Lower leg skin (tissue), 3 donors: ENCODE data around the gene GSTM2.

Experiments
- POLR2A ChIP-seq, 2 donors: fragments of 450-650 bp; IDR thresholded peaks; one replicate each; pipeline ENCODE4 v1.6.1; 2016 to 2017; ENCODE audit warnings: antibody characterized with exemption in 2 of 2, mild to moderate bottlenecking in 1 of 2, moderate library complexity in 1 of 2
- TF ChIP-seq, protein P1 (sequence below), 3 donors: fragments of 450-650 bp; IDR thresholded peaks; one replicate each; pipeline ENCODE4 v1.5.1; 2016; ENCODE audit warnings: antibody characterized with exemption in 3 of 3, mild to moderate bottlenecking in 3 of 3, moderate library complexity in 2 of 3

DNA sequence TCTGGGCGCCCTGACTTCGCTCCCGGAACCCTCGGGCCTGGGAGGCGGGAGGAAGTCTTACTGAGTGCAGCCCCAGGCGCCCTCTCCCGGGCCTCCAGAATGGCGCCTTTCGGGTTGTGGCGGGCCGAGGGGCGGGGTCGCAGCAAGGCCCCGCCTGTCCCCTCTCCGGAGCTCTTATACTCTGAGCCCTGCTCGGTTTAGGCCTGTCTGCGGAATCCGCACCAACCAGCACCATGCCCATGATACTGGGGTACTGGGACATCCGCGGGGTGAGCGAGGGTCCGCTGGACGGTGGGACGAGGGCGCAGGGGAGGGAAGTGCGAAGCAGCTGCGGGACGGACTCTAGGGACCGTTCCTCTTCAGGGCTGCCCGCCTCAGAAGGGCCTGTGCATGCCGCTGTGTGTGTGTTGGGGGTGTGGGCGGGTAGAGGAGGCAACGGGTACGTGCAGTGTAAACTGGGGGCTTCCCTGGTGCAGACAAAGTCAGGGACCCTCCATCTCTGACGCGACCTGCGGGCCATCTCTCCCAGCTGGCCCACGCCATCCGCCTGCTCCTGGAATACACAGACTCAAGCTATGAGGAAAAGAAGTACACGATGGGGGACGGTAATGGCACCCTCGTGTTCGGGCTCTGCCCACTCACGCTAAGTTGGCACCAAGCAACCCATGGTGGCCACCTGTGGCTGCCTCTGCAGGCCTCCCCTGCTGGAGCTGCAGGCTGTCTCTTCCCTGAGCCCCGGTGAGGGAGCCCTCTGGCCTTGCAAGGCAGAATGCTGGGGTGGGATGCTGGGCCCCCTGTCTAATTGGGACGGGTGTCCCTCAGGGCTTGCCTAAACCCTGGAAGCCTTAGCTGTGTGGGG is 20.0 kb downstream of the GSTM2 start, which contains the start of gene GSTM1:
- TF ChIP-seq, protein P1, sequence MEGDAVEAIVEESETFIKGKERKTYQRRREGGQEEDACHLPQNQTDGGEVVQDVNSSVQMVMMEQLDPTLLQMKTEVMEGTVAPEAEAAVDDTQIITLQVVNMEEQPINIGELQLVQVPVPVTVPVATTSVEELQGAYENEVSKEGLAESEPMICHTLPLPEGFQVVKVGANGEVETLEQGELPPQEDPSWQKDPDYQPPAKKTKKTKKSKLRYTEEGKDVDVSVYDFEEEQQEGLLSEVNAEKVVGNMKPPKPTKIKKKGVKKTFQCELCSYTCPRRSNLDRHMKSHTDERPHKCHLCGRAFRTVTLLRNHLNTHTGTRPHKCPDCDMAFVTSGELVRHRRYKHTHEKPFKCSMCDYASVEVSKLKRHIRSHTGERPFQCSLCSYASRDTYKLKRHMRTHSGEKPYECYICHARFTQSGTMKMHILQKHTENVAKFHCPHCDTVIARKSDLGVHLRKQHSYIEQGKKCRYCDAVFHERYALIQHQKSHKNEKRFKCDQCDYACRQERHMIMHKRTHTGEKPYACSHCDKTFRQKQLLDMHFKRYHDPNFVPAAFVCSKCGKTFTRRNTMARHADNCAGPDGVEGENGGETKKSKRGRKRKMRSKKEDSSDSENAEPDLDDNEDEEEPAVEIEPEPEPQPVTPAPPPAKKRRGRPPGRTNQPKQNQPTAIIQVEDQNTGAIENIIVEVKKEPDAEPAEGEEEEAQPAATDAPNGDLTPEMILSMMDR (IDR thresholded peaks at IDR 0.05): no peak
- TF ChIP-seq POLR2A (IDR thresholded peaks at IDR 0.05): no peak
